WTC11 (cell line): Measurements from ENCODE around the gene PDZK1. TPM values are rescaled to one million over a fixed set of nuclear protein-coding genes. Genes with fewer than 3 reads are reported as not detected.

ENCODE experiments used
- ATAC-seq: fragments of 200-7000 bp; cut with Tn5 transposase; 2 replicates; pipeline ENCODE4 v1.10.0; 2021; ENCODE audit warnings: mild to moderate bottlenecking, moderate library complexity
- CTCF ChIA-PET: fragments of 300-600 bp; sonication (Branson Sonifier 250); formaldehyde crosslinking; loops from one replicate; lab custom pipeline; 2021; ENCODE audit warnings: antibody characterized with exemption; lab: Charles Lee
- POLR2A ChIA-PET: fragments of 350-600 bp; sonication (Branson Sonifier 250); formaldehyde crosslinking; loops from one replicate; lab custom pipeline; 2021; ENCODE audit warnings: antibody characterized with exemption; lab: Charles Lee
- DNase-seq: peaks from one replicate; pipeline ENCODE4 v3.0.0; 2021; ENCODE audit warnings: low spot score
- H3K27ac Mint-ChIP-seq: 2 replicates; pipeline ENCODE4 v1.8.0; 2021; ENCODE audit warnings: mixed read lengths
- H3K27me3 Mint-ChIP-seq: 2 replicates; pipeline ENCODE4 v1.8.0; 2021; ENCODE audit warnings: low read depth, mild to moderate bottlenecking, moderate library complexity, mixed read lengths
- H3K36me3 Mint-ChIP-seq: 2 replicates; pipeline ENCODE4 v1.8.0; 2021; ENCODE audit warnings: mixed read lengths
- H3K4me1 Mint-ChIP-seq: 2 replicates; pipeline ENCODE4 v1.8.0; 2022; ENCODE audit warnings: mixed read lengths
- H3K4me3 Mint-ChIP-seq: 2 replicates; pipeline ENCODE4 v1.8.0; 2021; ENCODE audit warnings: mild to moderate bottlenecking, moderate library complexity, mixed read lengths
- H3K9me3 Mint-ChIP-seq: 2 replicates; pipeline ENCODE4 v1.8.0; 2021; ENCODE audit warnings: mixed read lengths
- ELF4 ChIP-seq: sonication (generic); formaldehyde crosslinking; IDR thresholded peaks from 2 replicates; pipeline ENCODE4 v1.8.1; 2022; ENCODE audit warnings: low read depth, mild to moderate bottlenecking, moderate library complexity, missing genetic modification reagents
- FOXJ3 ChIP-seq: sonication (generic); formaldehyde crosslinking; IDR thresholded peaks from 2 replicates; pipeline ENCODE4 v1.9.0; 2021; ENCODE audit warnings: missing genetic modification reagents, mild to moderate bottlenecking, borderline replicate concordance
- FOXK1 ChIP-seq: sonication (generic); formaldehyde crosslinking; IDR thresholded peaks from 2 replicates; pipeline ENCODE4 v1.8.0; 2022; ENCODE audit warnings: mild to moderate bottlenecking, moderate library complexity, missing genetic modification reagents
- GABPB1 ChIP-seq: sonication (generic); formaldehyde crosslinking; IDR thresholded peaks from 2 replicates; pipeline ENCODE4 v1.8.1; 2023; ENCODE audit warnings: mild to moderate bottlenecking, missing genetic modification reagents
- GTF2I ChIP-seq: fragments of 250-450 bp; sonication (Bioruptor Pico); conservative IDR thresholded peaks from 2 replicates; pipeline ENCODE4 v1.4.0; 2021; ENCODE audit warnings: mild to moderate bottlenecking
- HMGXB4 ChIP-seq: sonication (generic); formaldehyde crosslinking; IDR thresholded peaks from 2 replicates; pipeline ENCODE4 v1.8.1; 2023; ENCODE audit warnings: mild to moderate bottlenecking, moderate library complexity, missing genetic modification reagents
- IRF1 ChIP-seq: sonication (generic); formaldehyde crosslinking; IDR thresholded peaks from 2 replicates; pipeline ENCODE4 v1.8.0; 2023; ENCODE audit warnings: missing genetic modification reagents
- JUN ChIP-seq: sonication (generic); formaldehyde crosslinking; IDR thresholded peaks from 2 replicates; pipeline ENCODE4 v1.8.0; 2023; ENCODE audit warnings: mild to moderate bottlenecking, missing genetic modification reagents
- OVOL2 ChIP-seq: fragments of 250-450 bp; sonication (Bioruptor Pico); IDR thresholded peaks from 2 replicates; pipeline ENCODE4 v1.9.0; 2021; ENCODE audit warnings: mild to moderate bottlenecking, borderline replicate concordance
- SOX15 ChIP-seq: fragments of 250-450 bp; sonication (Bioruptor Pico); IDR thresholded peaks from 2 replicates; pipeline ENCODE4 v1.9.0; 2021; ENCODE audit warnings: mild to moderate bottlenecking
- ZBTB21 ChIP-seq: sonication (generic); formaldehyde crosslinking; IDR thresholded peaks from 2 replicates; pipeline ENCODE4 v1.8.1; 2023; ENCODE audit warnings: mild to moderate bottlenecking, missing genetic modification reagents, borderline replicate concordance
- ZNF138 ChIP-seq: sonication (generic); formaldehyde crosslinking; conservative IDR thresholded peaks from 2 replicates; pipeline ENCODE4 v1.8.1; 2022; ENCODE audit warnings: mild to moderate bottlenecking, moderate library complexity, missing genetic modification reagents
- ZNF671 ChIP-seq: fragments of 250-450 bp; sonication (Bioruptor Pico); IDR thresholded peaks from 2 replicates; pipeline ENCODE4 v1.8.0; 2021; ENCODE audit warnings: mild to moderate bottlenecking
- total RNA-seq: library from RNA; stranded (reverse); gene quantifications from 3 replicates; pipeline ENCODE4 v1.2.3, GENCODE V29; 2021
- TF ChIP-seq, protein P1 (sequence below): sonication (generic); formaldehyde crosslinking; IDR thresholded peaks from 2 replicates; pipeline ENCODE4 v1.8.1; 2023; ENCODE audit warnings: mild to moderate bottlenecking, missing genetic modification reagents
- TF ChIP-seq, protein P2 (sequence below): sonication (generic); formaldehyde crosslinking; IDR thresholded peaks from 2 replicates; pipeline ENCODE4 v1.8.1; 2023; ENCODE audit warnings: mild to moderate bottlenecking, missing genetic modification reagents, moderate library complexity
- TF ChIP-seq, protein P3 (sequence below): sonication (generic); formaldehyde crosslinking; conservative IDR thresholded peaks from 2 replicates; pipeline ENCODE4 v1.8.1; 2022; ENCODE audit warnings: mild to moderate bottlenecking, missing genetic modification reagents
- TF ChIP-seq, protein P4 (sequence below): fragments of 250-450 bp; sonication (Bioruptor Pico); conservative IDR thresholded peaks from 2 replicates; pipeline ENCODE4 v1.9.0; 2021; ENCODE audit warnings: mild to moderate bottlenecking
- TF ChIP-seq, protein P5 (sequence below): sonication (generic); formaldehyde crosslinking; IDR thresholded peaks from 2 replicates; pipeline ENCODE4 v1.8.1; 2023; ENCODE audit warnings: mild to moderate bottlenecking, missing genetic modification reagents

The PDZK1 gene
- total RNA-seq, 1 experiment from 2014 or later: 0.77 TPM

GRCh38 chr1:145716641-145717345, 9.6 kb upstream of the PDZK1 start (continued):
- TF ChIP-seq ZBTB21 (CRISPR knock-in tag) (no peak), SOX15 (no peak), ZNF671 (CRISPR knock-in tag) (no peak), IRF1 (CRISPR knock-in tag) (no peak), ZNF138 (CRISPR knock-in tag) (no peak)
- TF ChIP-seq, protein P1, sequence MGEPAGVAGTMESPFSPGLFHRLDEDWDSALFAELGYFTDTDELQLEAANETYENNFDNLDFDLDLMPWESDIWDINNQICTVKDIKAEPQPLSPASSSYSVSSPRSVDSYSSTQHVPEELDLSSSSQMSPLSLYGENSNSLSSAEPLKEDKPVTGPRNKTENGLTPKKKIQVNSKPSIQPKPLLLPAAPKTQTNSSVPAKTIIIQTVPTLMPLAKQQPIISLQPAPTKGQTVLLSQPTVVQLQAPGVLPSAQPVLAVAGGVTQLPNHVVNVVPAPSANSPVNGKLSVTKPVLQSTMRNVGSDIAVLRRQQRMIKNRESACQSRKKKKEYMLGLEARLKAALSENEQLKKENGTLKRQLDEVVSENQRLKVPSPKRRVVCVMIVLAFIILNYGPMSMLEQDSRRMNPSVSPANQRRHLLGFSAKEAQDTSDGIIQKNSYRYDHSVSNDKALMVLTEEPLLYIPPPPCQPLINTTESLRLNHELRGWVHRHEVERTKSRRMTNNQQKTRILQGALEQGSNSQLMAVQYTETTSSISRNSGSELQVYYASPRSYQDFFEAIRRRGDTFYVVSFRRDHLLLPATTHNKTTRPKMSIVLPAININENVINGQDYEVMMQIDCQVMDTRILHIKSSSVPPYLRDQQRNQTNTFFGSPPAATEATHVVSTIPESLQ: no peak

DNA sequence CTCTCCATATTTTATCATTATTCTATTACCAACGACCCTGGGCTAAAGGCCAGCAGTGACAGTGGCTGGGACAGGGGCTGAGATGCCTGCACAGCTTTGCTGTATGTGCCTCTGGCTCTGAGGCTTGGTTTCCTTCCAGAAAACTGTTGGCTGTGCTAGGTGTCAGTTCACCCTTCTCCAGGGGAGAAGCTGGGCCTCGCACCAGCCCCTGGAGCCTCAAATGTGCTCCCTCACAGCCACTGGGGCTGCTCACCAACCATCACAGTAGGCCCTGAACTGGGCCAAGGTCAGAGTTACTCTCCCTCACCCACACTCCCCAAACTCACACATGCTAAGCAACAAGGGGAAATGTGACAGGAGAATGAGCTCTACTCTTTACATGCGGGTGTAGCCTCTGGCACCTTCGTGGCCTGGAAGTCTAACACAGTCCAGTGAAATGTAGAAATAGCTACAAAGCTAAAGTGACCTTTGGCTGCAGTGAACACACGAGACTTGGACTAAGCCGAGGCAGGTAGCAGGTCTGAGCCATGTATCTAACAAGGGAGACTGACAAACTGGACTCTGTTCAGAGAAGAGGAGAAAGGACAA, 7.5 kb upstream of the PDZK1 start:
- TF ChIP-seq GABPB1 (CRISPR knock-in tag) (peak; percentile 18; the same call in 1 of the 2 replicates), JUN (CRISPR knock-in tag) (no peak)
- Mint-ChIP-seq H3K36me3 (no peaks in the 10 kb centered on the region), H3K4me3 (no peak overlapping the region), H3K27ac (no peak overlapping the region), H3K27me3 (peaks cover 7% of the 10 kb centered on the region), H3K9me3 (peaks cover 4% of the 10 kb centered on the region; the same call in 1 of the 2 replicates), H3K4me1 (peaks cover 2% of the 10 kb centered on the region; the same call in 1 of the 2 replicates)
- ChIA-PET POLR2A (no interaction called here), CTCF (no interaction called here)
- no peak for ATAC-seq
- DNase-seq: no peak

GRCh38 chr1:145711213-145711651, 4.1 kb upstream of the PDZK1 start:
- H3K4me3 Mint-ChIP-seq: no peak overlapping the region
- TF ChIP-seq OVOL2 (CRISPR knock-in tag) (no peak), HMGXB4 (no peak), FOXK1 (no peak), FOXJ3 (CRISPR knock-in tag) (no peak), ZNF138 (CRISPR knock-in tag) (no peak), GTF2I (no peak), ELF4 (CRISPR knock-in tag) (no peak)
- TF ChIP-seq, protein P2, sequence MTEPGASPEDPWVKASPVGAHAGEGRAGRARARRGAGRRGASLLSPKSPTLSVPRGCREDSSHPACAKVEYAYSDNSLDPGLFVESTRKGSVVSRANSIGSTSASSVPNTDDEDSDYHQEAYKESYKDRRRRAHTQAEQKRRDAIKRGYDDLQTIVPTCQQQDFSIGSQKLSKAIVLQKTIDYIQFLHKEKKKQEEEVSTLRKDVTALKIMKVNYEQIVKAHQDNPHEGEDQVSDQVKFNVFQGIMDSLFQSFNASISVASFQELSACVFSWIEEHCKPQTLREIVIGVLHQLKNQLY (CRISPR knock-in tag): no peak
- TF ChIP-seq, protein P3, sequence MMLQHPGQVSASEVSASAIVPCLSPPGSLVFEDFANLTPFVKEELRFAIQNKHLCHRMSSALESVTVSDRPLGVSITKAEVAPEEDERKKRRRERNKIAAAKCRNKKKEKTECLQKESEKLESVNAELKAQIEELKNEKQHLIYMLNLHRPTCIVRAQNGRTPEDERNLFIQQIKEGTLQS (CRISPR knock-in tag): no peak
- TF ChIP-seq, protein P4, sequence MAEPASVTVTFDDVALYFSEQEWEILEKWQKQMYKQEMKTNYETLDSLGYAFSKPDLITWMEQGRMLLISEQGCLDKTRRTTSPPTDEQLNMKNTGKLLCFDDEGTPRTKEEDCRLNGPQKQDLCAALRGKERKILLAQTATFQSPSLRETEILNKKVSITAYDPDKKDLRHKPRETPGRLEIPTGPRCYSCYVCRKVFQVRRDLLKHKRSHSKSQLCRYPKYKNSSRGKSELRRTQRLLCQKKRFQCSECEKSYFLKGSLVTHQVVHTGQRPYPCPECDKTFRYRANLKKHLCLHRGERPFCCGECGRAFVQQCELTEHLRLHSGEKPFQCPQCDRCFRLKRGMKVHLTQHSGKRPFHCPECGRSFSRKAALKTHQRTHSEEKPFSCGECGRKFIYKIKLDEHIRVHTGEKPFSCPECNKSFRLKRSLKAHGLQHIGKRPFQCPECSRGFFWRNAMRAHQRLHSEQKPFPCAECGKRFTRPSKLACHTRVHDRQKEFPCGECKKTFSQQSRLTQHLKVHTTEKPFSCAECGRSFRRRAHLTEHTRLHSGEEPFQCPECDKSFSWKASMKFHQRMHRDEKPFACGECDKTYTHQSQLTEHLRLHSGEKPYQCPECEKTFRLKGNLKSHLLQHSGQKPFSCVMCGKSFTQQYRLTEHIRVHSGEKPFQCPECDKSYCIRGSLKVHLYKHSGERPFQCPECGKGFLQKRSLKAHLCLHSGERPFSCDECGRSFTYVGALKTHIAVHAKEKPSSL (CRISPR knock-in tag): no peak
- TF ChIP-seq, protein P5, sequence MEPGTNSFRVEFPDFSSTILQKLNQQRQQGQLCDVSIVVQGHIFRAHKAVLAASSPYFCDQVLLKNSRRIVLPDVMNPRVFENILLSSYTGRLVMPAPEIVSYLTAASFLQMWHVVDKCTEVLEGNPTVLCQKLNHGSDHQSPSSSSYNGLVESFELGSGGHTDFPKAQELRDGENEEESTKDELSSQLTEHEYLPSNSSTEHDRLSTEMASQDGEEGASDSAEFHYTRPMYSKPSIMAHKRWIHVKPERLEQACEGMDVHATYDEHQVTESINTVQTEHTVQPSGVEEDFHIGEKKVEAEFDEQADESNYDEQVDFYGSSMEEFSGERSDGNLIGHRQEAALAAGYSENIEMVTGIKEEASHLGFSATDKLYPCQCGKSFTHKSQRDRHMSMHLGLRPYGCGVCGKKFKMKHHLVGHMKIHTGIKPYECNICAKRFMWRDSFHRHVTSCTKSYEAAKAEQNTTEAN (CRISPR knock-in tag): no peak
- H3K27me3 Mint-ChIP-seq: no peaks in the 10 kb centered on the region; the same call in 1 of the 2 replicates
- H3K9me3 Mint-ChIP-seq: peaks cover 4% of the 10 kb centered on the region; the same call in 1 of the 2 replicates
- no peak for DNase-seq
- no peak overlapping the region for H3K27ac Mint-ChIP-seq
- ChIA-PET CTCF (interaction anchor here (1.3 kb wide), 1 partner anchor 10 kb away, joined by 3 read pairs; no protein-coding TSS in a partner anchor), POLR2A (interaction anchor here (0.7 kb wide), 1 partner anchor 246 kb away, joined by 4 read pairs; no protein-coding TSS in a partner anchor)
- H3K4me1 Mint-ChIP-seq: peaks cover 16% of the 10 kb centered on the region
- ATAC-seq: no peak
- no peaks in the 10 kb centered on the region for H3K36me3 Mint-ChIP-seq
